Astrocyte of the cerebellum (primary cell): ENCODE data around the gene CDH18.

Experiments
- DNase-seq: peaks from one replicate; pipeline ENCODE4 v3.0.0-alpha.2; 2011; ENCODE audit warnings: low read depth
- H3K4me3 ChIP-seq: 2 replicates; pipeline ENCODE4 v1.5.1; 2011; ENCODE audit warnings: mild to moderate bottlenecking, low read depth, low read length, moderate library complexity
- in situ Hi-C: cut with HindIII; loops from 2 replicates; pipeline ENCODE4 v1.10.0; 2017; ENCODE audit warnings: low sequenced_read_pairs
- TF ChIP-seq, protein P1 (sequence below): IDR thresholded peaks from 2 replicates; pipeline ENCODE4 v1.5.1; 2012; ENCODE audit warnings: low read length, low read depth, moderate library complexity, mild to moderate bottlenecking; ENCODE audit errors: missing control alignments

The CDH18 gene

DNA sequence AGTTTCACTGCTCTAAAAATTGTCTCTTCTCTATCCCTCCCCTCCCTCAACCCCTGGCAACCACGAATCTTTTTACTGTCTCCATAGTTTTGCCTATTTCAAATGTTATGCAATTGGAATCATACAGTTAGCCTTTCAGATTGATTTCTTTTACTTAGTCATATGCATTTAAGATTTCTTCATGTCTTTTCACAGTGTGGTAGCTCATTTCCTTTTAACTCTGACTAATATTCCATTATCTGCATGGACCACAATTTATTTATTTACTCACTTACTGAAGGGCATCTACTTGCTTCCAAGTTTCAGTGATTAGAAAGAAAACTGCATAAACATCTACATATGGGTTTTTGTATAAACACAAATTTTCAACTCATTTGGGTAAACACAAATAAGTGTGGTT, 372.3 kb downstream of the CDH18 start:
- in situ Hi-C loops = no loop called here
- H3K4me3 ChIP-seq = no peak overlapping the region
- TF ChIP-seq, protein P1, sequence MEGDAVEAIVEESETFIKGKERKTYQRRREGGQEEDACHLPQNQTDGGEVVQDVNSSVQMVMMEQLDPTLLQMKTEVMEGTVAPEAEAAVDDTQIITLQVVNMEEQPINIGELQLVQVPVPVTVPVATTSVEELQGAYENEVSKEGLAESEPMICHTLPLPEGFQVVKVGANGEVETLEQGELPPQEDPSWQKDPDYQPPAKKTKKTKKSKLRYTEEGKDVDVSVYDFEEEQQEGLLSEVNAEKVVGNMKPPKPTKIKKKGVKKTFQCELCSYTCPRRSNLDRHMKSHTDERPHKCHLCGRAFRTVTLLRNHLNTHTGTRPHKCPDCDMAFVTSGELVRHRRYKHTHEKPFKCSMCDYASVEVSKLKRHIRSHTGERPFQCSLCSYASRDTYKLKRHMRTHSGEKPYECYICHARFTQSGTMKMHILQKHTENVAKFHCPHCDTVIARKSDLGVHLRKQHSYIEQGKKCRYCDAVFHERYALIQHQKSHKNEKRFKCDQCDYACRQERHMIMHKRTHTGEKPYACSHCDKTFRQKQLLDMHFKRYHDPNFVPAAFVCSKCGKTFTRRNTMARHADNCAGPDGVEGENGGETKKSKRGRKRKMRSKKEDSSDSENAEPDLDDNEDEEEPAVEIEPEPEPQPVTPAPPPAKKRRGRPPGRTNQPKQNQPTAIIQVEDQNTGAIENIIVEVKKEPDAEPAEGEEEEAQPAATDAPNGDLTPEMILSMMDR = no peak
- no peak for DNase-seq

DNA sequence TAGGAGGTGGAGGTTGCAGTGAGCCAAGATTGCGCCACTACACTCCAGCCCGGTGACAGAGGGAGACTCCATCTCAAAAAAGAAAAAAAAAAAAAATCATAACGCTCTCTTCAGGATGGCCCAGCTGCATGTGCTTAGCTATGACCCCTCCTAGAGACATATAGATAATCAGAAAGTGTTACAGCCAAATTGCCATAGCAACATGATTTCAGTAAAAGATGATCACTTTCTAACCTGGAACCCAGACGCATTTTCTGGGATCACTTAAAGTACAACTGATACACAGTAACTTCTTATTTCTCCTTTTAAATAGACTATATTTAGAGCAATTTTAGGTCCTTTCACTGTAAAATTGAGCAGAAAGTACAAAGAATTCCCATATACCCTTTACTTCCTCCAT, 372.9 kb downstream of the CDH18 start:
- H3K4me3 ChIP-seq = no peak overlapping the region
- in situ Hi-C loops = no loop called here
- TF ChIP-seq, protein P1 = no peak
- no peak for DNase-seq

DNA sequence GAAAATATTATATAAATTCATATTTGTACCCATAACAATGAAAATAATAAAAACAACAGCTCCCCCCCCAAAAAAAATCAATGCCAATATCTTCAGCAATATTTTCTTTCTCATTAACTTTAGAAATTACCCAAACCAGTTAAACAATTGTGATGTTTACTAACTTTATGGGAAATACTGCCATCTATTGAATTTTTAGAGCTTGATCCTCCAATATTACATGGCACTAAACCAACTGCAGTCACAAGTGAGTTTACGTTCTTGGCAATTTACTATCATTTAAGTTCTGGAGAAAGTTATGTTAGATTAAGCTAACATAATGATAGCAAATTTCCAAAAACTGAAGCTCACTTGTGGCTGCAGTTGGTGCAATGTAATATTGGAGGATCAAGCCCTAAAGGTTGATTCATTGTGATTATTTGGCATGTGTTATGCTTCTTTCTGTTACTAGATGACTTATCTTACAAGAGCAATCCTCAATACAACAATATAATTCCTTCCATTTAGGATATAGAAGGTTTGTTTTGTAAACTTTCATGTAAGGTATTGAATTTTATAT, 379.5 kb downstream of the CDH18 start:
- DNase-seq = peak; percentile 9
- TF ChIP-seq, protein P1 = no peak
- H3K4me3 ChIP-seq = no peak overlapping the region
- in situ Hi-C loops = no loop called here

DNA sequence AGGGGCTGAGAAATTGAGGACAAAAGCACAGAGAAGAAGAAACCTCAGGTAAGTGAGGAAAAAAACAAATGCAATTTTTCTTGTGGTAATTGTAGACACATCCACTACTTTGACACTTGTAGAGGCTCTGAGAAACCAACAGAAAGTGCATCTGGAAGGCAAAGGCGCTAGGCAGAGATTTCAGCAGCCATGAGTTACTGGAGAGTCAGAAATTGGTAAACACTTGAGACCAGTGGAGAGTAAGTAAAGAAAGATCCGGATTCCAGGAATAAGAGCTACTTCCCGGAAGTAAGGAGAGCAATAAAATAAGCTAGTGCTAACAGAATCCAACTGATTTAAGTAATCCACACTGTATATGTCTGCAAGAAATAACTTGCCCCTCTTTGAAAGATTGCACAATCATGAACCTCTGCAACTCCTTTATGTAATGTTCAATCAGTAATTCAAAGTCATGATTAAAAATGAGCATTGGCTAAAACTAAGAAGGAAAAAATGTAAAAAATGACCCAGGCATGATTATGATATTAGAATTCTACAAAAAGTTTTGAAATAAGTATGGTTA, 382.1 kb downstream of the CDH18 start:
- TF ChIP-seq, protein P1 = no peak
- no peak for DNase-seq
- no peak overlapping the region for H3K4me3 ChIP-seq
- in situ Hi-C loops = no loop called here

DNA sequence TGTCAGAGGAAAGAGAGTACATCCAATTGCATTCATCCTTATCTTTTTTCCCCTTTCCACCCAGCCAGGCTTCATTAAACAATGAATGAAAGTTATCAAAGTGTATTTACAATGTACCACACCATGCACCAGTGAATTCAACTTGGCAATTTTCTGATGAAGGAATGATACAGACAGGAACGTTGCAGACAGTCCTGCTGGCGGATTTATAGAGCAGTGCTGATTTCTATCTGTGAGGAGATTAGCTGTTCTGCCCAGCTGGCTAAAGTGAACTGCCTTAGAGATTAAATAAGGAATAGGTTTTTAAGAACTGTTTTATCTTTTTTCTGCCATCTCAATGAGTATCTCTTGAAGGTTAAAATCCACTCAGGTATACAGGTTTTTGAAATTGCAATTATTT, 403.9 kb downstream of the CDH18 start:
- DNase-seq = no peak
- TF ChIP-seq, protein P1 = no peak
- H3K4me3 ChIP-seq = no peak overlapping the region
- in situ Hi-C loops = no loop called here

DNA sequence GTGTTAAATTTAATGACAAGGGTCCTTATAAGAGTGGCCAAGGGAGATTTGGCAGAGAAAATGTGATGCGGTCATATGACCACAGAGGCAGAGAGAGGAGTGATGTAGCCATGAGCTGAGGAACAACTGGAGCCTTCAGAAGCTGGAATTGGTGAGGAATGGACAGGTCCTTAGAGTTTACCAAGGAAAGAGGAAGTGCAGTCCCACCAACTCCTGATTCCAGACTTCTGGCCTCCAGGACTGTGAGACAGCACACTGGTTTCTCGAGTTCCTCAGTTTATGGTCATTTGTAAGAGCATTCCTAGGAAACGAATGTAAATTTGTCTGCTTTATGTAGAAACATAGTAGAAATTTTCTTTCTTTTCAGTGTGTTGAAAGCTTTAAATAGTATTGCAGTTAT, 410.1 kb downstream of the CDH18 start:
- in situ Hi-C loops = no loop called here
- TF ChIP-seq, protein P1 = no peak
- no peak for DNase-seq
- H3K4me3 ChIP-seq = no peak overlapping the region

DNA sequence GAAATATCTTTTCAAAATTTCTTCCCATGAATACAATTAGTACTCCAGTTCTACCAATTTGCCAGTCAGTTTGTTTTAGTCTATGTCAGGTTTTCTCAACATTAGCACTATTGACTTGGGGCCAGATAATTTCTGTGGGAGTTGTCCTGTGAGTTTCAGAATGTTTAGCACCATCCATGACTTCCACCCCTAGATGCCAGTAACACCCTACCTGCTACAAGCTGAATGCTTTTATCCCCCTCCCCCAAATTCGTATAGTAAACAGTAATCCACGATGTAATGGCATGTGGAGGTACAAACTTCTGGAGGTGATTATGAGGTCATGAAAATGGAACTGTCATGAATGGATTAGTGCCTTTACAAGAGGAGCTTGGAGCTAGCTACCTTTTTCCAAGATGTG, 420.0 kb downstream of the CDH18 start:
- TF ChIP-seq, protein P1 = no peak
- H3K4me3 ChIP-seq = no peak overlapping the region
- in situ Hi-C loops = no loop called here
- no peak for DNase-seq
